ENCODE data around the gene METTL8.

GRCh38 chr2:171345971-171346722 is 87.6 kb downstream of the METTL8 start:
- TF ChIP-seq POLR2AphosphoS5 (IDR thresholded peaks at IDR 0.05; ENCODE audit: borderline replicate concordance, low read depth, low read length) (no peak), EZH2 (IDR thresholded peaks at IDR 0.05) (no peak), FOXP2 (optimal IDR thresholded peaks at IDR 0.05; ENCODE audit: control extremely low read depth, extremely low read length, insufficient read depth) (no peak)

Measured in SK-N-MC (cell line).